Amygdala (tissue), 56 donors: ENCODE measurements around the gene MLF2.

Experiments
- DNase-seq, 56 donors: peaks; one replicate each; lab custom pipeline; 2025; lab: John Stamatoyannopoulos, UW

The MLF2 gene

DNA sequence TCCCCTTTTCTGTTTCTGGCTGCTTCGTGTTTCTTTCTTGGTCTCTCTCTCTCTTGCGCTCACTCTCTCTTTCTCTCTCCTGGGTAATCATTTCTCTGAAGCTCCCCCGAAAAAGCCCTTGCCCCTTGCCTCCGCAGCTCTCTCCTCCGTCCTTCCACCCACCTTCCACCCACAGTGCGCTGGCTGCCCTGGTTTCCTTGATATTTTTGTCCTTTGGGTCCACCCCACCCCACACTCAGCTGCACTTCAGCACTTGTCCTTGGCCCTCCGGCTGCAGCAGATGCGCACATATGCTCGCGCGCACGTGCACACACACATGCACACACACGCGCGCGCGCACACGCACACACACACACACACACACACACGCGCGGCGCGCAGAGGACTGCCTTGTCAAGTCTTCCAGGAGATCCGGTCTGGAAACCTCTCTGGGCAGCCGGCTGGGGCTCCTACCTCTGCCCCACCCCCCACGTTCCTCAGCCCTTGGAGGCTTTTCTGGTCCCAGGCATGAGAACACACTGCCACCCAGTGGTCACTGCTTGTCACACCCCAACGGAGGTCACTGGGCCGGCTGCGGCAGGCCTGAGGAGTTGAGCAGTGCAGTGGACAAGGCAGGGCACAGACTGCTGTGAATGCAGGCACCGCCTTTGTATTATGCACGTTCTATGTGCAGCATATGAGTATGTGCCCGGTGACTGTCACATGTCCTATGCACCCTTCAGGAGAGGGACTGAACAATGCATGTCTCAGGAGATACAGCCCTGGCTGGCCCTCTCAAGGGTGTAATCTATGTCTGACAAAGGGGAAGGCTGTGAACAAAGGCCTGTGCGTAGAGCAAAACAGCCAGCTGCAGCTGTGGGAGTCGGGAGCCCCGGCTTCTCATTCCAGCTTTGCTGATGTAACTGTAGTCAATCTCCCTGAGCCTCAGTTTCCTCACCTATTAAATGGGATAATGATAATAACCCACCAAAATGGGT lies 25.9 kb upstream of the MLF2 start:
- peak in 55 of 56 donors; percentile 48 to 95 (median 83) for DNase-seq

DNA sequence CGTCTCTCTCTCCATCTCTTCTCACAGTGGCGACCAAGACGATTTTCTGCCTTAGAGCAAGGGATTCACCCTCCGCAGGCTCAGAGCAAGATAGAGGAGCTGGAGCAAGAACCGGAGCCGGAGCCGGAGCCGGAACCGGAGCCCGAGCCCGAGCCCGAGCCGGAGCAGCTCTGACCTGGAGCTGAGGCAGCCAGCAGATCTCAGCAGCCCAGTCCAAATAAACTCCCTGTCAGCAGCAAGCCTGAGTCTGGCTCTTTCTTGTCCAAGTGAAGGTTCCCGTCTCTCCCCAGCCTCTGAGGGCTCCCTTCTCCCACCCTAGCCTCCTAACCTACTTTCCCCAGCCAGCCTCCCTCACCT lies 25.3 kb upstream of the MLF2 start:
- DNase-seq, result peak in 14 of 56 donors; percentile 7 to 61 (median 30)

DNA sequence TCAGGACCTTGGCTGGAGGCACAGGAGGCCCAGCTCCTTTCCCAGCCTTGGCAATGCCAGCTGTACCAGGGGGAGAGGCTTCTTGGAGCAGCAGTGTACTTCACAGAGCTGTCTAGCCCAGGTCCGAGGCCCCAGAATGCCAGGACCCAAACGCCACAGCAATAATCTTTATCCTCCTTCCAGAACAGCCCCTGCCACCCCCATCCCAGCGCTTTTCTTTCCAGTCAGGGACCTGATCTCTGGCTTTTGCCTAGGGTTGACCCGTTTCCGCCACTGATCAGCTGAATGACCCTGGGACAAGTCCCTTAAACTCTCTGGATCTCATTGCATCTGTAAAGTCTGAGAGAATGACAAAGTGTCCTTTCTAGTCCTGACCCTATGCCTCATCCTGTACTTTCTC lies 24.4 kb upstream of the MLF2 start:
- no peak for DNase-seq

DNA sequence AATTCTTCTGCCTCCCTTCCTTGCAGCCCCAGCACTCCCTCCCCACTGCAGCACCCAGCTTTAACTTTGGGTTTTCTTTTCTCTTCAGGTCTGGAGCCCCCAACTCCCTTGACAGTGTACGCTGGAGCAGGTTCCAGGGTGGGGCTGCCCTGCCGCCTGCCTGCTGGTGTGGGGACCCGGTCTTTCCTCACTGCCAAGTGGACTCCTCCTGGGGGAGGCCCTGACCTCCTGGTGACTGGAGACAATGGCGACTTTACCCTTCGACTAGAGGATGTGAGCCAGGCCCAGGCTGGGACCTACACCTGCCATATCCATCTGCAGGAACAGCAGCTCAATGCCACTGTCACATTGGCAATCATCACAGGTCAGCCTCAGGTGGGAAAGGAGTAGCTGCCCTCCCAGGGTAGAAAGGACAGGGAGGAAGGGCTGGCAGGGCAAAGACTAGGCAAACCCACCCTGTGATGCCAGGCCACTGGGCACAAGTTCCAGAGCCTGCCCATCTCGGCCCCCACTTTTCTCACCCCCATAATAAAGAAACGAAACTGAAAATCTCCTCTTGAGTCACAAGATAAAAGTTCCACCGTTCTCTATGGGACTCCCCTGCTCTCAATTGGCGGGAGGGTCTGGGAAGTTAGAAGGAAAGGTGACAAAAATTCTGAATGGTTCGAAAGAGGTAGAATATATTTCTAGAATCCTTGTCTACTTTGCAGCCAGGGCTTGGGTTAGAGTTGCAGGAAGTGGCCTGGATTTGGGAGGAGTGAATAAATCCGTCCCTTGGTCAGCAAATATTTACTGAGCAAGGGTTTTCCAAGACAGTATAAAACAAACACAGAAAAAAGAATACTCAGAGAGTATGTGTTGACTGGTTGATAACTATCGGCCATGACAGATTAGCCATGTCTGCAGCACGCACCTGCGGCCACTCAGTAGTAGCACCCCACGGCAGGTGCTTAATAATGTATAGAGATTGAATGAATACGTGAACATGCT lies 22.5 kb upstream of the MLF2 start:
- no peak for DNase-seq

DNA sequence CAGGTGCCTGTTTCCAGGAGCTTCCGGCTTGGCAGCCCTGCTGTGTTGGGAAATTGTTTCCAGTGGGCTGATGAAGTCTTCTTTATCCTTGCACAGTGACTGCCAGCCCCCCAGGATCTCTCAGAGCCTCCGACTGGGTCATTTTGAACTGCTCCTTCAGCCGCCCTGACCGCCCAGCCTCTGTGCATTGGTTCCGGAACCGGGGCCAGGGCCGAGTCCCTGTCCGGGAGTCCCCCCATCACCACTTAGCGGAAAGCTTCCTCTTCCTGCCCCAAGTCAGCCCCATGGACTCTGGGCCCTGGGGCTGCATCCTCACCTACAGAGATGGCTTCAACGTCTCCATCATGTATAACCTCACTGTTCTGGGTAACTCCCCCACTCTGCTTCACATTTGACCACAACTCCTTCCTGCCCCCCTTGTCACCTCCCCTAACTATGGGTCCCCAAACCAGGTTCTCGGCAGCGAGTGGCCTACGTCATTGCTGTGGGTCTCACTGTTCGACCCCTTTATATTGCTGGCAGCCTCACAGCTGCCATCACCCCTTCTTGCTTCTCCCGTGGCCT lies 21.6 kb upstream of the MLF2 start:
- DNase-seq, result no peak

DNA sequence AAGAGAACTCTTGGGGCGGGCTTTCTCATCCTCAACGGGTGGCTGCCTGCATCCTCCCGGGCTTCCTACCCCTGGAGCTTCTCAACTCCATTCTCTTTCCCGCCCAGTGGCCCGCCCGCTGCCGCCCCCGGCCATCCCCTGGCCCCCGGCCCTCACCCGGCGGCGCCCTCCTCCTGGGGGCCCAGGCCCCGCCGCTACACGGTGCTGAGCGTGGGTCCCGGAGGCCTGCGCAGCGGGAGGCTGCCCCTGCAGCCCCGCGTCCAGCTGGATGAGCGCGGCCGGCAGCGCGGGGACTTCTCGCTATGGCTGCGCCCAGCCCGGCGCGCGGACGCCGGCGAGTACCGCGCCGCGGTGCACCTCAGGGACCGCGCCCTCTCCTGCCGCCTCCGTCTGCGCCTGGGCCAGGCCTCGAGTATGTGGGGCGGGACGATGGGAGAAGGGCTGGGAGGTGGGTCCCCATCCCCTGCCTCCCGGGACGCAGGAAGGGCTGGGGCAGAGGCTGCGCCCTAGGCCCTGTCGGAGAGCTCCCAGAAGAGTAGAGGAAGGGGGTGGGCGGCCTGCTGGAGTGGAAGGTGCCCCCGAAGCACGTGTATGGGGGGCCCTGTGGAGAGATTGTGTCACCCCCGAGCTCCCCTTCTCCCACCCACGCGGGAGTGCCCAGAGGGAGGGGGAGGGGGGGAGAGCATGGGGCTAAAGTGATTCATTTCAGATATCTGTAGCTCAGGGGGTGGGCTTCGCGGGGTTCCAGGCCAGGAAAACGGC lies 20.8 kb upstream of the MLF2 start:
- DNase-seq, result no peak

DNA sequence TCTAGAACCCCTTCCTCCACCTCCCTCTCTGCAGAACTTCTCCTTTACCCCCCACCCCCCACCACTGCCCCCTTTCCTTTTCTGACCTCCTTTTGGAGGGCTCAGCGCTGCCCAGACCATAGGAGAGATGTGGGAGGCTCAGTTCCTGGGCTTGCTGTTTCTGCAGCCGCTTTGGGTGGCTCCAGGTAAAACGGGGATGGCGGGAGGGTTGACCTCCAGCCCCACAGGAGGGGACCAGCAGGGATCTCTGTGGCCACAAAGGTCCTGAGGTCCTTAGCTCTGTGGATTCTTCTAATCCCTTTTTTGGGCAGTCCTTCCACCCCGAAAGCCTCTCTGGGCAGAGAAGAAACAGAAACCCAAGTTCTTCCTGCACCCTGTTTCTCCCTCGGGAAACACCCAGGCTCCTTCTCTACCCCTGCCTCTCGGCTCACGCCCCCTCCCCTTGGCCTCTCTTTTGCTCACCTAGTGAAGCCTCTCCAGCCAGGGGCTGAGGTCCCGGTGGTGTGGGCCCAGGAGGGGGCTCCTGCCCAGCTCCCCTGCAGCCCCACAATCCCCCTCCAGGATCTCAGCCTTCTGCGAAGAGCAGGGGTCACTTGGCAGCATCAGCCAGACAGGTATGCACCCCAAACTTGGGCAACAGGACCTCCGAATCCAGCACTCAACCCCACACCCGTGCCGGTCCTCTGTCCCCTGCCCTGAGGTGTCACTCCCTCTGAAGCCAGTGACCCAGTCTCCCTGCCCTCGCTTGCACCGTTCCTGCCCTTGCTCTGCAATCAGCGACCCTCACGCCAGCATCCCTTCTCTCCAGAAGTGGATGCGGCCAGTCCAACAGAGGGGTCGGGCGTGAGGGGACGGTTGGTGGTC lies 20.0 kb upstream of the MLF2 start:
- DNase-seq, result no peak

DNA sequence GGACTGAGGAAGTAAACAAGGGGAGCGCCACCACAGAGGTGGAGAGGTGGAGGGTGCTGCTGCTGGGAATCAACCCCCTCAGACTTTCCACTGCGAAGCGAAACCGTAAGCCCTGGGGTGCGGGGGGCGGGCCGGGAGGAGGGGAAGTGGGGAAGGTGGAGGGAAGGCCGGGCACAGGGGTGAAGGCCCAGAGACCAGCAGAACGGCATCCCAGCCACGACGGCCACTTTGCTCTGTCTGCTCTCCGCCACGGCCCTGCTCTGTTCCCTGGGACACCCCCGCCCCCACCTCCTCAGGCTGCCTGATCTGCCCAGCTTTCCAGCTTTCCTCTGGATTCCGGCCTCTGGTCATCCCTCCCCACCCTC lies 19.4 kb upstream of the MLF2 start, which contains the start of gene LAG3:
Gene LAG3 (plus strand): TSS at position 190 of the 365 bp plus-strand sequence. CDS start 333 bp downstream, outside the sequence.
- no peak for DNase-seq

DNA sequence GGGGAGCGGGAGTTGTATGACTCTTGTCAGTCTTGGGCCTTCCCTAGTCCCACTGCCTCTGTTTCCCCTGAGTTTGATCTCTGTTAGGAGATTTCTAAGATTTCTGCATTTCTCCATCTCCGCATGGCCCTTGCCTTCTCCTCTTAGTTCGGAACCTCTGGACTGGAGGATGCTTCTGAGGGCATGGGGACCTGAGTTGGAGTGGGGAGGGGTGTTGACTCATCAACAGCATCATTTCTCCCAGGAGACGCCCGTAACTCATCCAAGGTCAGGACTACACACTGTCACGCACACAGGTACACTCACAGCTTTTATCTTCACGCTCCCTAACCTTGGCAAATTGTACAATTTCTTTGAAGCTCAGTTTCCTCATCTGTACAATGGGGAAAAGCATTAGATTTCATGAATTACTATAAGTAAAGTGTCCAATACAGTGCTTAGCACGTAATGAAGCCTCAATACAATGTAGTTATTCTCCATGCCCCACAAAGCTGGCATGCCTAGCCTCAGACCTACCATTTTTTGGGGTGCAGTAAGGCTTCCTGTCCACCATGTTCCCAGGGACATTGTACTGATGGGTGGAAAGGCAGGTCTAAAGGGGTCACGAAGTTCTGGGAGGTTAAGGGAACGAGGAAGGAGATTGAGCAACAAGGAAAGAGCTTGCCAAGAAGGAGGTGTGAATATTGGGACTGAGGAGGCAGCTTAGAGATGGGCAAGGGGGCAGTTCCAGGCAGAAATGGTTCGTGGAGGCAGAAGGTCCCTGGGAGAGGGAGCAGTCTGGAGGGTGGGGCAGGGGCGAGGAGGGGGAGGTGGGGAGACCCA lies 18.8 kb upstream of the MLF2 start:
- no peak for DNase-seq

DNA sequence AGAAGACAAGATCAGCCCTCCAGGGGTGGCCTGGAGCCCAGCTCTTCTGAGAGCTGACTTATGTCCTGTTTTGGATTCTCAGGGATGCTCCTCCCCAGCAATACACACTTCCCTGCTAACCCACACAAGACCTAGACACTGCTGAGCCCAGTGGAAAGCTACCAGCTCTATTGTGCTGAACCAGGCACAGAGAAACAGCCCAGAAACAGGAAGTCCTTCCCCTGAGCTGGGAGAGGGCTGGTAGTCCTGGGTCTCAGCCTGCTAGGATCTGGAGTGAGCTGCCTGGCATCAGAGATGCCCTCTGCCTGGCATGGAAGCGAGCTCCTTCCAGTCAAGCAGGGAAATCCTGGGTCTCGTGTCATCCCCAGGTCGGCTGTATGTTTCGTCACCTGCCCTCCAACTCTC lies 18.2 kb upstream of the MLF2 start:
- peak in 6 of 56 donors; percentile 9 to 43 (median 20) for DNase-seq

DNA sequence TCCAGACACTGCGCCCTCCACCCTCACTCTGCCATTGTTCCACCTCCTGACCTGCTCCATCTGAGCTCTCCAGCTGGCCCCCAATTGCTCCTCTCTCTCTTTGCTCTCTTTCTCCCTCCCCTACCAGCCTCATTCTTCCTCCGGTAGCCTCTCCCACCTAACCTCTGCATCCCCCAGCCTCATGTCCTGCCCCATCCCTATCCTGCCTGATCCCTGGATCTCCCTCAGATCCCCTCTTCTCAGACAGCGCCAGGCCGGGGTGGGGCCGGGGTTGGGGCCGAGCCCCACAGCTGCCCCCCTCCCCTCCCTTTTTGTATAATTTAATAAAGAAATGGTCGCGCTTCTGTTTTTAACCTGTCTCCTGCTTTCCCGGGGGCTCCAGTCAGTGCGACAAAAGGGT lies 17.7 kb upstream of the MLF2 start:
- no peak for DNase-seq

DNA sequence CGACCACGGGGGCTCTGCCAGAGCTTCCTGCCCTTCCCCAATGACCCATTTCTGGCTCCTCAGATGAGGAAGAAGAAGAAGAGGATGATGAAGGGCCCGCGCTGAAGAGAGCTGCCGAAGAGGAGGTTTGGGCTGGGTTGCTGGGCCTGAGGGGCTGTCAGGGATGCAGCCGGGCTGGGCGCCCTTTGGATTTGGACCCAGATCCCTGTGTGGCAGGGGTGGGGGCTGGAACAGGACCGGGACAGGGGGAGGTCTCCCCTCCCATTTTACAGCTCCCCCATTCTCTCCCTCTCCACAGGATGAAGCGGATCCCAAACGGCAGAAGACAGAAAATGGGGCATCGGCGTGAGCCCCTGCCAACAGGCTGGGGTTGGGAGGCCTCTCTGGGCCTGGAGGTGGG lies 17.2 kb upstream of the MLF2 start:
- no peak for DNase-seq

DNA sequence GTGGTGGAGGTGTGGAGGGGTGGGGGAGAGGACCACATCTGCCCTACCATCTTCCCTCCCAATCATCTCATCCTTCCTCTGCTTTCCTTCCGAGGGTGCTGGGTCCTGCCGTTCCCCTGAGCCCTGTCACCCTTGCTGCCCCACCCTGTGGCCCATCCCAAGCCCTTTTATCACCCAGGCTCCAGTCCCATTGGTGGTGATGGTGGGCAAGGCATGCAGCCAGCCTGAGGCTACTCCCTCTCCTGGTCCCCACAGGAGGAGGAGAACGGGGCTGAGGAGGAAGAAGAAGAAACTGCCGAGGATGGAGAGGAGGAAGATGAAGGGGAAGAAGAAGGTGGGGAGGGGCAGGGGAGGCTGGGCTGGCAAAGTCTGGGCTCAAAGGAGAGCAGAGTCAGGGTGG lies 16.7 kb upstream of the MLF2 start:
- DNase-seq, result no peak

DNA sequence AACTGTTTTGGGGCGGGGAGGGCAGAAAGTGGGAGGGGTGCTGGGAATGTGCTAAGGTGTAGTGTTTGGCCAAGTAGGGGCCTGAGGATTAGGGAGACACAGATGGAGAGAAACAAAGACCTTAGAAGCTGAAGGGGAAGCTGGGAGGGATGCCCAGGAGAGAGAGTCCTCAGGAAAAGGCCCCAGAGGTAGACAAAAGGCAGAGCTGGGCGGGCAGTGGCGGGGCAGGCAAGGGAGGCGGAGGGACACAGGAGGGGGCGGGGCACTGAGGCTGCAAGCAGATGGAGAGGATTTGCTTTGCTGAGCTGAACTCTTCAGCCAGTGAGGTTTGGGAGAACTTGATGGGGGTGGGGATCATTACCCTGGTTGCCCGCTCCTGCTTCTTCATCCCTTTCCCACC lies 16.0 kb upstream of the MLF2 start:
- DNase-seq, result peak in 3 of 56 donors; percentile 10 to 32 (median 18)

DNA sequence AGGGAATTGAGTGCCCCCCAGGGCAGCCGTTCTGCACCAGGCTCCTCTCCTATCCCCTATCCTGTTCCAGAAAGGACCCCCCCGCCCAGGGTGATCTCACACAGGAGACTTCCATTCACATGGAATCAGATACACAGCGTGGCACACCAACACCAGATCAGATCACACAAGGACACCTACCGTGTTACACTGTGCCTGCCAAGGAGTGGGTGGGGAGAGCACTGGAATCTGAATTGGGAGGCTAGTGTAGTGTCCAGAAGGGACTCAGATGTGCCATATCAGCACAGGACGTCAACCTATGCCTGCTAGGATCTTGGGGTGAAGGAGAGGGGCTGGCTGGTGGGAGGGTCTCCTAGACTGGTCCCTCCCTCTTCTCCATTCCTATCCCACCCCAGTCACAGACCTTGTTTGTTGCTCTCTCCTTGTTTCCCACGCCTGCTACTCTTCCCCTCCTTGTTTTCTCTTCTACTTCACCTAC lies 15.5 kb upstream of the MLF2 start:
- DNase-seq, result peak in 1 of 56 donors; percentile 7

DNA sequence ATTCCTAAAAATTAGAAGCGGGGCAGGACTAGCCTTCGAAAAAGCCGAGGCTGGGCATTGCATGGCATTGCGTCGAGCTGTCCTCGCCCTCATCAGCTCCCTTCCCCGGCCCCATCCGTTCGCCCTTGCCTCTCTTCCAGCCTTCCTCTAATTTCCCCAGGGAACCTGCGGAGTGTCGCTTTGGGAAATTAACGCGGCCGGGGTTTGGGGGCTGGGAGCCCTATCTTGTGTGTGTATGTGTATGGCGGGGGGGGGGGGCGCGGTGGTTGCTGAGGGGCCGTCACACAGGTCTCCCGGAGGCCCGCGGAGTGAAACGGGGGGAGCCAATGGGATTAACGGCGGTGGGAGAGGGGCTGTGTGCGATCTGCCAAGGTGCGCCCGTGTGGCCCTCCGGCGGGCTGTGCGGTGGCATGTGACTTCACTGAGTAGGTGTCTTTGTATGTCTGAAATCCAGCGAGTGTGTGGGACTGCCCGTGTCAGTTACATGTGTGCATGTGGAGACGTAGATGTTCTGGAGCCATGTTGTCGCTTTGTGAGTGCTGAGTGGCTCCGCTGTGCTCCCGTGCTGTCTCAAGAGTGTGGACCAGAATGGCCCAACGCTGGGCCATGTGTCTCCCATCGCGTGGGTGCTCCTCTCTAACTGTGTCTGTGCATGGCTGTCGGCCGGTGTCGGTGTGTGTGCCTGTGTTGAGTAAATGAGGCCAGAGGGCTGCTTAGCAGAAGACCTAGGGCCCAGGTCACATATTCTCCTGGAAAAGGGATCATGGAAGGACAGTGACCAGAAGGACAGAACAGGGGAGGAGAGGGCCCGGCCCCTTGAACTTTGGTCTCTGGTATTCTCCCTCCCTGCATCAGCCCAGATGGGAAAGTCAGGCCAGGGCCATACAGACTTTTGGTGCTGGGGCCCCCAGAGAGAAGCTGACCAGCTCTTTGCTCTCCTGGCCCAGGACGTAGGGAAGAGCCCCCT lies 14.7 kb upstream of the MLF2 start:
- peak in 19 of 56 donors; percentile 14 to 60 (median 30) for DNase-seq
